Endothelial cell of umbilical vein (primary cell): ENCODE results near the gene FAM20A. TPM values are rescaled to one million over a fixed set of nuclear protein-coding genes. Genes with fewer than 3 reads are reported as not detected.

Experiments used
- BruUV-seq: library from RNA; stranded (reverse); fragments of 400-500 nt; replicated peaks from 2 replicates; lab custom pipeline; 2021; lab: Mats Ljungman, UMichigan
- CTCF ChIA-PET: fragments of 300-600, 350-600 bp; sonication (Branson Sonifier 250); formaldehyde crosslinking; loops from one replicate; lab custom pipeline; 2021; ENCODE audit warnings: antibody characterized with exemption, inconsistent platforms; lab: Charles Lee
- POLR2A ChIA-PET: fragments of 300-600, 350-600 bp; sonication (Branson Sonifier 250); formaldehyde crosslinking; loops from one replicate; lab custom pipeline; 2021; ENCODE audit warnings: antibody characterized with exemption, inconsistent platforms; lab: Charles Lee
- DNase-seq: peaks from one replicate; pipeline ENCODE4 v3.0.0-alpha.2; 2011; ENCODE audit warnings: low read depth, low spot score
- FAIRE-seq: peaks from 2 replicates; lab custom pipeline; 2011; peaks lifted over from hg19 to GRCh38; lab: Jason Lieb, UNC
- H2AFZ ChIP-seq: 2 replicates; pipeline ENCODE4 v1.6.0; 2012; ENCODE audit warnings: low read depth, low read length, control low read depth, inconsistent platforms
- H3K27ac ChIP-seq: 2 replicates; pipeline ENCODE4 v1.5.1; 2011; ENCODE audit warnings: low read depth, mild to moderate bottlenecking, control low read depth, low read length, moderate library complexity; ENCODE audit not compliant: insufficient read depth
- H3K27me3 ChIP-seq, 2 experiments: 2 replicates each; pipeline versions ENCODE4 v1.6.0 to v1.6.1; 2011; ENCODE audit warnings: low read length in 2 of 2, mixed read lengths in 1 of 2; ENCODE audit not compliant: control insufficient read depth in 2 of 2, insufficient read depth in 2 of 2
- H3K36me3 ChIP-seq, 2 experiments: 2 replicates in 1 of 2; 3 replicates in 1 of 2; pipeline ENCODE4 v1.5.1; 2011; ENCODE audit warnings: low read length in 2 of 2, mild to moderate bottlenecking in 1 of 2, moderate library complexity in 1 of 2; ENCODE audit not compliant: control insufficient read depth in 2 of 2, insufficient read depth in 2 of 2; ENCODE audit errors: extremely low read depth in 1 of 2
- H3K4me1 ChIP-seq: 3 replicates; pipeline ENCODE4 v1.5.1; 2011; ENCODE audit warnings: mild to moderate bottlenecking, low read length; ENCODE audit not compliant: control insufficient read depth, insufficient read depth; ENCODE audit errors: extremely low read depth
- H3K4me2 ChIP-seq: 2 replicates; pipeline ENCODE4 v1.6.1; 2011; ENCODE audit warnings: low read length, control low read depth, mixed read lengths; ENCODE audit not compliant: insufficient read depth
- H3K4me3 ChIP-seq, 3 experiments: fragments of 200-600 bp in 1 of 3; sonication (generic), shearing (Covaris generic) in 1 of 3; replicated peaks in 1 of 3; 2 replicates each; pipeline ENCODE4 v1.5.1; 2011 to 2016; ENCODE audit warnings: control low read depth in 3 of 3, low read length in 3 of 3, mild to moderate bottlenecking in 2 of 3, inconsistent platforms in 1 of 3, low read depth in 1 of 3, moderate library complexity in 1 of 3; ENCODE audit not compliant: insufficient read depth in 1 of 3
- H3K79me2 ChIP-seq: 2 replicates; pipeline ENCODE4 v1.6.0; 2012; ENCODE audit warnings: low read length, inconsistent platforms; ENCODE audit not compliant: control insufficient read depth, insufficient read depth
- H3K9ac ChIP-seq: replicated peaks from 2 replicates; pipeline ENCODE3; 2011; ENCODE audit warnings: low read length, control low read depth; ENCODE audit not compliant: insufficient read depth; ENCODE audit errors: extremely low read depth
- H3K9me1 ChIP-seq: replicated peaks from 3 replicates; pipeline ENCODE4 v1.6.0; 2011; ENCODE audit warnings: mild to moderate bottlenecking, low read length; ENCODE audit not compliant: control insufficient read depth, insufficient read depth; ENCODE audit errors: extremely low read depth
- H3K9me3 ChIP-seq: replicated peaks from 2 replicates; pipeline ENCODE4 v1.5.1; 2012; ENCODE audit warnings: low read length, inconsistent platforms; ENCODE audit not compliant: control insufficient read depth, insufficient read depth
- H4K20me1 ChIP-seq: replicated peaks from 2 replicates; pipeline ENCODE3; 2011; ENCODE audit warnings: mild to moderate bottlenecking, low read length; ENCODE audit not compliant: control insufficient read depth, insufficient read depth; ENCODE audit errors: extremely low read depth
- EZH2 ChIP-seq: IDR thresholded peaks from 2 replicates; pipeline ENCODE4 v1.6.1; 2012; ENCODE audit warnings: borderline replicate concordance, low read depth, mild to moderate bottlenecking, moderate library complexity, low read length, inconsistent platforms; ENCODE audit not compliant: severe bottlenecking
- FOS ChIP-seq: IDR thresholded peaks from 2 replicates; pipeline ENCODE4 v1.6.1; 2011; ENCODE audit warnings: mild to moderate bottlenecking, low read length, moderate library complexity, borderline replicate concordance; ENCODE audit not compliant: insufficient read depth
- GATA2 ChIP-seq: IDR thresholded peaks from 2 replicates; pipeline ENCODE4 v1.7.0; 2011; ENCODE audit warnings: low read depth, mild to moderate bottlenecking, moderate library complexity, mixed read lengths, low read length; ENCODE audit not compliant: insufficient read length, insufficient read depth
- POLR2A ChIP-seq: IDR thresholded peaks from 2 replicates; pipeline ENCODE4 v1.6.1; 2012; ENCODE audit warnings: low read depth, mild to moderate bottlenecking, control low read depth, low read length
- POLR2AphosphoS5 ChIP-seq: IDR thresholded peaks from 2 replicates; pipeline ENCODE4 v1.6.1; 2012; ENCODE audit warnings: low read depth, mild to moderate bottlenecking, control low read depth, low read length, moderate library complexity; ENCODE audit not compliant: insufficient read depth
- dilution Hi-C: fragments of 300-500 bp; cut with MboI; formaldehyde crosslinking; loops from one replicate; pipeline ENCODE4 v1.15.0; 2019; ENCODE audit warnings: low sequenced_read_pairs; ENCODE audit not compliant: extremely low pct_ligation_motif_present
- intact Hi-C: fragments of 100-400 bp; cut with micrococcal nuclease; formaldehyde crosslinking; loops from one replicate; pipeline ENCODE4 v1.10.0; 2022
- polyA plus RNA-seq, 4 experiments: library from polyadenylated mRNA; depleted of rRNA in 3 of 4; stranded (reverse) in 3 of 4; unstranded in 1 of 4; fragments of >200 nt; gene quantifications; 2 replicates each; pipeline versions ENCODE4 v1.2.1 to v1.2.3, GENCODE V29; 2011 to 2012; ENCODE audit warnings: missing spikeins in 1 of 4
- total RNA-seq: library from RNA; stranded (reverse); gene quantifications from 2 replicates; pipeline ENCODE4 v1.2.3, GENCODE V29; 2021
- TF ChIP-seq, protein P1 (sequence below): IDR thresholded peaks from 2 replicates; pipeline ENCODE4 v1.6.1; 2011; ENCODE audit not compliant: insufficient read depth, insufficient read length

The FAM20A gene
- total and polyA plus RNA-seq, 2 donors (not counting 3 experiments of a cell fraction or from before 2014, with no cell fraction given) = not detected

DNA sequence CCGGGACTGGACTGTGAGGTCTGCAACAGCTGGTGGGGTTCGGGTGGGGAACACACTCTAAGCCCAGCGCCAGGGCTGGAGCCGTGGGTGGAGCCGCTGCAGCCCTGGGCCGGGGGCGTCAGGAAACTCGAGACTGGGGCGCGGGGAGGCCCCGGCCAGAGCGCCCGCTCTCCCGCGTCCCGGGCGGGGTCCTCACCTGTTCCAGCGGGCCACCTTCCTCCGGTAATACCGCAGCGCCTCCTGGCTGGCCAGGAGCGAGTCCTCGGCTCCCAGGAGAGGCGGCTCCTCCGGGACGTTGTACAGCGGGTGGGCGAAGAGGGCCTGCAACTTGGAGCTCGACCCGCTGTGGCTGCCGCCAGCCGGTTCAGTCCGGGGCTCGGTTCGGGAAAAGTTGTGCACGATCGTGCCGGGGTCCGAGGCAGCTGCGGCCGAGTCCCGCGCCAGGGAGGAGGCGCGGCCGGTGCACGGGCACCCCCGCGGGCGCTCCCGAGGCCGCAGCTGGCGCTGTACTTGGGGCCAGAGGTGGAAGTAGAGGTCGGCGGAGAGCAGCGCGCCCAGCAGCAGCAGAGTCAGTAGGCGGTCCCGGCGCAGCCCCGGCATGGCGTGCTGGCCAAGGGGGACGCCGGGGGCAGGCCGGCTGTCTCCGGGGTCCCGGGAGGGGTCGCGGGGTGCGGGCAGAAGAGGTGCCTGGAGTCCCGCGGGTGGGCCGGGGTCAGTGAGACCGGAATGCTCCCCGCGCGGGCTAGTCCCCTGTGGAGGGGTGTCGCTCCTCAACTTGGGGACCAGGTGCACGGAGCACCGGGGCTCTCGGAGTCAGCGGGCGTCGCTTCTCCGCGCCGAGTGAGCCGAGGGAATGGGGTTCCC, 868 bp downstream of the FAM20A start:
- Histone ChIP-seq H2AFZ (peak overlapping the region; percentile 13), H3K27me3 (peaks cover 43 to 53% of the 10 kb centered on the region in 2 experiments), H3K9ac (no peak overlapping the region), H3K9me1 (no peaks in the 10 kb centered on the region), H3K36me3 (no peaks in the 10 kb centered on the region), H3K4me3 (peak overlapping the region in 2 of 3 experiments; percentile 14 to 20), H3K9me3 (no peaks in the 10 kb centered on the region), H3K27ac (no peak overlapping the region), H3K4me1 (peaks cover 3% of the 10 kb centered on the region), H4K20me1 (no peaks in the 10 kb centered on the region), H3K79me2 (no peaks in the 10 kb centered on the region), H3K4me2 (peak overlapping the region; percentile 30)
- dilution Hi-C loops (no loop called here), intact Hi-C loops (no loop called here)
- BruUV-seq = no TSS peak
- TF ChIP-seq POLR2AphosphoS5 = no peak
- TF ChIP-seq FOS = no peak
- no peak for TF ChIP-seq GATA2
- no peak for TF ChIP-seq POLR2A
- TF ChIP-seq EZH2 = peak; percentile 99
- TF ChIP-seq, protein P1, sequence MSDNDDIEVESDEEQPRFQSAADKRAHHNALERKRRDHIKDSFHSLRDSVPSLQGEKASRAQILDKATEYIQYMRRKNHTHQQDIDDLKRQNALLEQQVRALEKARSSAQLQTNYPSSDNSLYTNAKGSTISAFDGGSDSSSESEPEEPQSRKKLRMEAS = no peak
- no peak for FAIRE-seq
- ChIA-PET CTCF (no interaction called here), POLR2A (no interaction called here)
- no peak for DNase-seq

DNA sequence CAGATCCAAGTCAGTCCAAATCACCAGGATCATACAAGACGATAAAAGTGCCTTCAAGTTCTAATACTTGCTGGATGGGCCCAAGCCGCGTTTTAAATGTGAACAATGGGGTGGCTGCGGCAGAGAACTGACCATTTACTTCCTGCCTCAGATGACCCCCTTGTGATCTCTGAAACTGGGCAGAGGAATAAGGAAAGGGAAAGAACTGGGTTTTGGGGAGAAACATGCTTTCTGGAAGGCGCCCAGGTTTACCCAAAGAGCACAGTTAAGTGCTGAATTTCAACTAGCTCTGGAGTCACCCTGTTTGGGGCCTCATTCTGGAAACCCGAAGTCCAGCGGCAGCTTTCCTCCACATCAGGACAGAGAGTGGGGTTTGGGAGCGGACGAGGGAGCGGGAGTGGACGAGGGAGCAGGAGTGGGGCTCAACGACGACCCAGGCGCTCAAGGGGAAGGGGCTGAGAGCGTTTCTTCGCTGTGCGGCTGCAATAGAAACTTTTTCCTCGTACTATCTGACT, 1.6 kb downstream of the FAM20A start:
- Histone ChIP-seq H3K4me1 (peaks cover 3% of the 10 kb centered on the region), H4K20me1 (no peaks in the 10 kb centered on the region), H3K4me2 (no peak overlapping the region), H3K9me3 (no peaks in the 10 kb centered on the region), H3K9me1 (no peaks in the 10 kb centered on the region), H2AFZ (no peak overlapping the region), H3K9ac (no peak overlapping the region), H3K27me3 (peaks cover 43 to 53% of the 10 kb centered on the region in 2 experiments), H3K4me3 (no peak overlapping the region), H3K79me2 (no peaks in the 10 kb centered on the region), H3K36me3 (no peaks in the 10 kb centered on the region), H3K27ac (no peak overlapping the region)
- DNase-seq (no peak), FAIRE-seq (no peak)
- intact Hi-C loops = no loop called here
- ChIA-PET POLR2A (no interaction called here), CTCF (no interaction called here)
- BruUV-seq = no TSS peak
- dilution Hi-C loops = no loop called here
- no peak for TF ChIP-seq EZH2
